Measurements from ENCODE around the gene RAD51C.

The RAD51C gene

GRCh38 chr17:58706351-58707140, 14.1 kb downstream of the RAD51C start:
- no peak for TF ChIP-seq CTCF (IDR thresholded peaks at IDR 0.05; ENCODE audit: low read depth, low read length, missing control alignments)
- in situ Hi-C loops (cut with HindIII; ENCODE audit: low sequenced_read_pairs) = no loop called here
- no peak for DNase-seq (ENCODE audit: low read depth)

DNA sequence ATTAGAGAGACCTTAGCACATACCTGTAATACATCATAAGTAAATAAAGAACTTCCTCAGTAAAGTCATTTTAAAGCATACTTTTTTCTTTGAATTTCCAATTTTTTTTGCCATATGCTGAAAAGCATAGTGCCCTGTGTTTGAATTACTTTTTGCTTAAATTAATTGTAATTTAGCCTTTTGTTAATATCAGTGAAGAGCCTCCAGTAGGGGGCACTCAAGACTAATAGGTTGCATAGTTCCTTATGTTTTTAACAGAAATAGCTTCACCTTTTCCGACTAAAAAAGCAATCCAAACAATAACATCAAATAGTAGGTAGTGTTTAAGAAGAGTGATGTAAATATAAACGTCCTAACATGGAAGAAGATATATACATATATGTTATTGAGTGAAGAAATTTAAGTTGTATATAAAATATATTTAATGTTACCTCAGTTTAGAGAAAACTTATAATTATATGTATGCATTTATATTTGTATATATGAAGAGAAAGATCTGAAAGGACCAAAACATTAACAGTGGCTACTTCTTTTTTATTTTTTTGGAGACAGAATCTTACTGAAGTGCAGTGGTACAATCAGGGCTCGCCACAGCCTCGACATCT, 18.6 kb downstream of the RAD51C start:
- in situ Hi-C loops (cut with HindIII; ENCODE audit: low sequenced_read_pairs) = no loop called here
- DNase-seq (ENCODE audit: low read depth) = peak; percentile 50

More at GRCh38 chr17:58706351-58707140, 14.1 kb downstream of the RAD51C start:
- H3K4me3 ChIP-seq (ENCODE audit: low read depth, low read length) = no peak overlapping the region

GRCh38 chr17:58722274-58722673, 29.9 kb downstream of the RAD51C start:
- in situ Hi-C loops (cut with HindIII; ENCODE audit: low sequenced_read_pairs) = no loop called here
- DNase-seq (ENCODE audit: low read depth) = no peak
- TF ChIP-seq CTCF (IDR thresholded peaks at IDR 0.05; ENCODE audit: low read depth, low read length, missing control alignments) = no peak
- H3K4me3 ChIP-seq (ENCODE audit: low read depth, low read length) = no peak overlapping the region

More for the DNA sequence above, 18.6 kb downstream of the RAD51C start:
- TF ChIP-seq CTCF (IDR thresholded peaks at IDR 0.05; ENCODE audit: low read depth, low read length, missing control alignments) = peak; percentile 44
- no peak overlapping the region for H3K4me3 ChIP-seq (ENCODE audit: low read depth, low read length)

- no peak for TF ChIP-seq CTCF (IDR thresholded peaks at IDR 0.05; ENCODE audit: low read depth, low read length, missing control alignments)
- no peak for DNase-seq (ENCODE audit: low read depth)
- H3K4me3 ChIP-seq (ENCODE audit: low read depth, low read length) = no peak overlapping the region
- in situ Hi-C loops (cut with HindIII; ENCODE audit: low sequenced_read_pairs) = no loop called here
Measured at GRCh38 chr17:58722696-58723095, 30.3 kb downstream of the RAD51C start.

DNA sequence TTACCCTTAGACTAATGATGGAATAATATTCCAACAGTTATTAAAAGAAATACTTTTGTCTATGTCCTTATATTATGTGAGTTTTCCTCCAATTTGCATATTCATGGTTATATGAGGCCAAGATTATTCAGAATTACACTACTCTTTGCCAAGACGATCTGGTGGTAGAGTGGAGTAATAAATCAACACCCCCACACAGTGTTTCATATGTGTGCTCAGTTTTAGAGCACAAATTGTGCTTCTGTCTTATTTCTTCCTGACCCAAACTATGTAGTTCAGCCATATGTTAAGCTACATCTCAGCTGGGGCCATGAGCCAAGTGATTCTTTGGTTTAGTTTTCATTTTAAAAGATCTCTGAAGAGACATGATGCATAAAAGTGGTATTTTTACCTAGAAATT, 36.4 kb downstream of the RAD51C start:
- TF ChIP-seq CTCF (IDR thresholded peaks at IDR 0.05; ENCODE audit: low read depth, low read length, missing control alignments) = no peak
- in situ Hi-C loops (cut with HindIII; ENCODE audit: low sequenced_read_pairs) = no loop called here
- no peak overlapping the region for H3K4me3 ChIP-seq (ENCODE audit: low read depth, low read length)
- no peak for DNase-seq (ENCODE audit: low read depth)

- H3K4me3 ChIP-seq (ENCODE audit: low read depth, low read length) = no peak overlapping the region
- in situ Hi-C loops (cut with HindIII; ENCODE audit: low sequenced_read_pairs) = no loop called here
- no peak for DNase-seq (ENCODE audit: low read depth)
- TF ChIP-seq CTCF (IDR thresholded peaks at IDR 0.05; ENCODE audit: low read depth, low read length, missing control alignments) = no peak
Measured at GRCh38 chr17:58730937-58731336, 38.5 kb downstream of the RAD51C start.

All from astrocyte of the cerebellum (primary cell).